ENCODE measurements around the gene EFCAB6. TPM values are rescaled to one million over a fixed set of nuclear protein-coding genes. Genes with fewer than 3 reads are reported as not detected.

Gene EFCAB6
- total RNA-seq: 10.7 TPM

DNA sequence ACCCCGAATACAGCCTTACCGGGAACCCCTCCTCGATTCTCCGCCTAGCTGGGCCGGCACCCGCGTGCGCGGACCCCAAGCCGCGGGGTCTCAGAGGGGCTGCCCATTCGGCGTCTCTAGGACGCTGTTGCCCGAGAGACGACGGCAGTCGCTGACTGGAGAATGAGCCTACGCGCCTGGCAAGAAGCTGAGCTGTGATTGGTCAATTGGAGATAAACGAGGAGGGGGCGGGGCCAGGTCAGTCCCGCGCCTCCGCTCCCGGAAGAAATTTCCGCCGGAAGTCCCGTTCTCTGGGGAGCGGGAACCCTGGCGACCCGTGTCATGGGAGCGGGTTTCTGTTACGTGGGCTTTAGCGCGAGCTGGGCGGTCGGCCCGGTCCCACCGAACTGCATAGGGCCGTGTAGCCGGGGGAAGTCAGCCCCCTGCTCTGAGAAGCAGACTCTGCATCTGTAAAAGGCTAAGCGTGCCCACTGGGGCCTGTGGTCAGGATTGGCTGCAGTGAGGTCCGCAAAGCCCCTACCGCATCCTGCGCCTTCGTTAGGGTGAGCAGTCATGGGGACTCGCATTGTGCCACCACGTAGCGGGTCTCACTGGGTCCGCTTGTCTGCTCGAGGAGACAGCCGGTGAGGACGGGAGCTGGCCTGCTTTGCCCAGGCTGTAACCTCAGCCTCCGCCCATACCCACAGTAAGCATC lies at the start of gene EFCAB6:
EFCAB6 (minus strand) TSS at position 157 of the 694 bp plus-strand sequence. CDS start 29,987 bp downstream, outside the sequence.

Small RNA genes within 50 kb of the gene (small RNA-seq; reads per million reads assigned to genes)
- not detected for gene HMGN2P9 (ENCODE audit: low replicate concordance)

Other genes with a start within 250 kb of the EFCAB6 start
- 1.8 TPM for gene SULT4A1, start 50.2 kb upstream of the EFCAB6 start, total RNA-seq
- not detected for gene PNPLA5, start 79.7 kb upstream of the EFCAB6 start, total RNA-seq
- 1.3 TPM for gene PNPLA3, start 111.5 kb upstream of the EFCAB6 start, total RNA-seq
- 44.5 TPM for gene SAMM50, start 143.1 kb upstream of the EFCAB6 start, total RNA-seq
- 36.4 TPM for gene PARVB, start 212.0 kb upstream of the EFCAB6 start, total RNA-seq

Measured in metanephros (tissue), 2 donors.